Keratinocyte (primary cell): Measurements from ENCODE around the gene FIGNL1. TPM values are rescaled to one million over a fixed set of nuclear protein-coding genes. Genes with fewer than 3 reads are reported as not detected.

Experiments used
- DNase-seq: peaks from one replicate; pipeline ENCODE4 v3.0.0-alpha.2; 2011; ENCODE audit warnings: low read depth, missing footprints, low spot score
- FAIRE-seq: peaks from 2 replicates; lab custom pipeline; 2011; peaks lifted over from hg19 to GRCh38; lab: Jason Lieb, UNC
- H2AFZ ChIP-seq: 2 replicates; pipeline ENCODE4 v1.6.0; 2012; ENCODE audit warnings: low read length, control low read depth, inconsistent platforms; ENCODE audit not compliant: control insufficient read depth
- H3K27ac ChIP-seq: 2 replicates; pipeline ENCODE4 v1.5.1; 2011; ENCODE audit warnings: low read length; ENCODE audit not compliant: control insufficient read depth, insufficient read depth
- H3K27me3 ChIP-seq: 3 replicates; pipeline ENCODE4 v1.6.0; 2011; ENCODE audit warnings: low read length; ENCODE audit not compliant: control insufficient read depth, insufficient read depth; ENCODE audit errors: extremely low read depth
- H3K36me3 ChIP-seq, 2 experiments: 2 replicates in 1 of 2; 3 replicates in 1 of 2; pipeline ENCODE4 v1.5.1; 2011; ENCODE audit warnings: low read length in 2 of 2, mild to moderate bottlenecking in 1 of 2; ENCODE audit not compliant: control insufficient read depth in 2 of 2, insufficient read depth in 2 of 2; ENCODE audit errors: extremely low read depth in 1 of 2
- H3K4me1 ChIP-seq: 3 replicates; pipeline ENCODE4 v1.5.1; 2011; ENCODE audit warnings: low read length; ENCODE audit not compliant: control insufficient read depth, insufficient read depth; ENCODE audit errors: extremely low read depth
- H3K4me2 ChIP-seq: 3 replicates; pipeline ENCODE4 v1.6.0; 2011; ENCODE audit warnings: low read depth, low read length; ENCODE audit not compliant: control insufficient read depth, insufficient read depth; ENCODE audit errors: extremely low read depth
- H3K4me3 ChIP-seq, 3 experiments: fragments of 200-600 bp in 1 of 3; sonication (generic) in 1 of 3; 2 replicates in 2 of 3; 3 replicates in 1 of 3; pipeline ENCODE4 v1.5.1; 2011 to 2016; ENCODE audit warnings: low read length in 3 of 3, mild to moderate bottlenecking in 3 of 3, control low read depth in 2 of 3, inconsistent platforms in 1 of 3, low read depth in 1 of 3, mixed read lengths in 1 of 3, mixed run types in 1 of 3, moderate library complexity in 1 of 3; ENCODE audit not compliant: control insufficient read depth in 2 of 3, insufficient read depth in 2 of 3; ENCODE audit errors: extremely low read depth in 1 of 3
- H3K79me2 ChIP-seq: 2 replicates; pipeline ENCODE4 v1.6.0; 2012; ENCODE audit warnings: low read length; ENCODE audit not compliant: control insufficient read depth, insufficient read depth
- H3K9ac ChIP-seq: 3 replicates; pipeline ENCODE4 v1.6.0; 2011; ENCODE audit warnings: low read length; ENCODE audit not compliant: control insufficient read depth, insufficient read depth; ENCODE audit errors: extremely low read depth
- H3K9me1 ChIP-seq: 3 replicates; pipeline ENCODE4 v1.6.0; 2011; ENCODE audit warnings: low read length; ENCODE audit not compliant: control insufficient read depth, insufficient read depth; ENCODE audit errors: extremely low read depth
- H3K9me3 ChIP-seq: 2 replicates; pipeline ENCODE4 v1.5.1; 2012; ENCODE audit warnings: low read depth, low read length; ENCODE audit not compliant: control insufficient read depth
- H4K20me1 ChIP-seq: 3 replicates; pipeline ENCODE4 v1.6.0; 2011; ENCODE audit warnings: low read length; ENCODE audit not compliant: control insufficient read depth, insufficient read depth; ENCODE audit errors: extremely low read depth
- CTCF ChIP-seq, 3 experiments: IDR thresholded peaks in 1 of 3; conservative IDR thresholded peaks in 1 of 3; optimal IDR thresholded peaks in 1 of 3; 2 replicates in 2 of 3; 3 replicates in 1 of 3; pipeline versions ENCODE3 to v1.5.1; 2011; ENCODE audit warnings: low read length in 3 of 3, mild to moderate bottlenecking in 3 of 3, moderate library complexity in 2 of 3, control low read depth in 1 of 3, inconsistent platforms in 1 of 3; ENCODE audit not compliant: insufficient read depth in 2 of 3; ENCODE audit errors: extremely low read depth in 1 of 3
- EZH2 ChIP-seq: IDR thresholded peaks from one replicate; pipeline ENCODE4 v1.6.1; 2012; ENCODE audit warnings: inconsistent platforms, mild to moderate bottlenecking, low read length, moderate library complexity
- dilution Hi-C: fragments of 300-500 bp; cut with MboI; formaldehyde crosslinking; loops from one replicate; pipeline ENCODE4 v1.7.0; 2020; ENCODE audit warnings: low sequenced_read_pairs; ENCODE audit not compliant: extremely low pct_ligation_motif_present
- polyA plus RNA-seq, 5 experiments: library from polyadenylated mRNA; depleted of rRNA in 3 of 5; stranded (reverse) in 3 of 5; stranded (forward) in 1 of 5; unstranded in 1 of 5; fragments of >200 nt; gene quantifications; 1 replicate in 1 of 5; 2 replicates in 3 of 5; 3 replicates in 1 of 5; pipeline versions ENCODE4 v1.2.1 to v1.2.3, GENCODE V29; 2011 to 2012; ENCODE audit warnings: missing spikeins in 2 of 5, low read depth in 1 of 5, low replicate concordance in 1 of 5

FIGNL1 gene
- polyA plus RNA-seq, 1 donor (not counting 4 experiments of a cell fraction or from before 2014, with no cell fraction given), result 12.7 TPM

GRCh38 chr7:50477640-50478039 is 27.5 kb upstream of the FIGNL1 start:
- no peaks in the 10 kb centered on the region for H3K79me2 ChIP-seq
- H4K20me1 ChIP-seq, result peaks cover 3% of the 10 kb centered on the region
- no peak overlapping the region for H3K27ac ChIP-seq
- H3K36me3 ChIP-seq, result no peaks in the 10 kb centered on the region
- H3K27me3 ChIP-seq, result peaks cover 31% of the 10 kb centered on the region
- no peak for FAIRE-seq
- H3K9ac ChIP-seq, result no peak overlapping the region
- no peak for DNase-seq
- dilution Hi-C loops, result no loop called here
- H3K9me1 ChIP-seq, result no peaks in the 10 kb centered on the region
- no peak for TF ChIP-seq CTCF (optimal IDR thresholded peaks at IDR 0.05 in 1 of 3, IDR thresholded peaks at IDR 0.05 in 1 of 3, conservative IDR thresholded peaks at IDR 0.05 in 1 of 3; ENCODE audit: extremely low read depth in 1 of 3, insufficient read depth in 2 of 3, low read length in 3 of 3)
- no peak for TF ChIP-seq EZH2
- no peaks in the 10 kb centered on the region for H3K4me1 ChIP-seq
- H2AFZ ChIP-seq, result no peak overlapping the region
- H3K9me3 ChIP-seq, result no peaks in the 10 kb centered on the region
- no peak overlapping the region for H3K4me2 ChIP-seq
- H3K4me3 ChIP-seq, result no peak overlapping the region

GRCh38 chr7:50476953-50477625 is 26.9 kb upstream of the FIGNL1 start:
- TF ChIP-seq CTCF (optimal IDR thresholded peaks at IDR 0.05 in 1 of 3, IDR thresholded peaks at IDR 0.05 in 1 of 3, conservative IDR thresholded peaks at IDR 0.05 in 1 of 3; ENCODE audit: extremely low read depth in 1 of 3, insufficient read depth in 2 of 3, low read length in 3 of 3), result no peak
- TF ChIP-seq EZH2, result no peak
- no peaks in the 10 kb centered on the region for H3K9me3 ChIP-seq
- no peaks in the 10 kb centered on the region for H3K4me1 ChIP-seq
- H3K79me2 ChIP-seq, result no peaks in the 10 kb centered on the region
- H3K36me3 ChIP-seq, result no peaks in the 10 kb centered on the region
- dilution Hi-C loops, result no loop called here
- H3K9ac ChIP-seq, result no peak overlapping the region
- H3K4me3 ChIP-seq, result no peak overlapping the region
- FAIRE-seq (no peak), DNase-seq (no peak)
- H4K20me1 ChIP-seq, result peaks cover 3% of the 10 kb centered on the region
- no peak overlapping the region for H3K27ac ChIP-seq
- no peak overlapping the region for H2AFZ ChIP-seq
- peaks cover 31% of the 10 kb centered on the region for H3K27me3 ChIP-seq
- H3K4me2 ChIP-seq, result no peak overlapping the region
- H3K9me1 ChIP-seq, result no peaks in the 10 kb centered on the region
